Loucy (cell line): ENCODE results near the gene KRTAP13-3.

Experiments
- H2AFZ ChIP-seq: fragments of 200-600 bp; sonication (generic); 2 replicates; pipeline ENCODE4 v1.6.0; 2016; ENCODE audit warnings: antibody characterized with exemption, mild to moderate bottlenecking, low read length, moderate library complexity
- H3F3A ChIP-seq: fragments of 200-600 bp; 2 replicates; pipeline ENCODE4 v1.6.0; 2016; ENCODE audit warnings: antibody characterized with exemption, low read depth, mild to moderate bottlenecking
- H3K27me3 ChIP-seq: fragments of 200-600 bp; sonication (generic); 2 replicates; pipeline ENCODE4 v1.6.1; 2014; ENCODE audit warnings: low read length, mild to moderate bottlenecking; ENCODE audit not compliant: insufficient read depth, poor library complexity, severe bottlenecking
- H3K36me3 ChIP-seq: fragments of 200-600 bp; sonication (generic); 2 replicates; pipeline ENCODE4 v1.6.1; 2016; ENCODE audit warnings: low read length; ENCODE audit not compliant: insufficient read depth
- H3K4me1 ChIP-seq: fragments of 200-600 bp; sonication (generic); 2 replicates; pipeline ENCODE4 v1.5.1; 2014; ENCODE audit warnings: low read length, mild to moderate bottlenecking; ENCODE audit not compliant: insufficient read depth, poor library complexity, severe bottlenecking
- H3K4me2 ChIP-seq: fragments of 200-600 bp; sonication (generic); 2 replicates; pipeline ENCODE4 v1.6.0; 2014; ENCODE audit warnings: antibody characterized with exemption, low read length, low read depth, mild to moderate bottlenecking; ENCODE audit not compliant: poor library complexity, severe bottlenecking
- H3K4me3 ChIP-seq: fragments of 200-600 bp; sonication (generic); 2 replicates; pipeline ENCODE4 v1.5.1; 2014; ENCODE audit warnings: low read length, mild to moderate bottlenecking, mixed read lengths; ENCODE audit not compliant: poor library complexity, severe bottlenecking
- H3K79me2 ChIP-seq: fragments of 200-600 bp; sonication (generic); 2 replicates; pipeline ENCODE4 v1.6.1; 2014; ENCODE audit warnings: low read length; ENCODE audit not compliant: insufficient read depth
- H3K9ac ChIP-seq: fragments of 200-600 bp; sonication (generic); 2 replicates; pipeline ENCODE4 v1.6.0; 2014; ENCODE audit warnings: mild to moderate bottlenecking, low read depth, low read length, moderate library complexity; ENCODE audit not compliant: poor library complexity, severe bottlenecking
- H3K9me2 ChIP-seq: fragments of 200-600 bp; sonication (generic); replicated peaks from 2 replicates; pipeline ENCODE4 v1.6.1; 2016; ENCODE audit warnings: low read depth, low read length, mixed read lengths
- H3K9me3 ChIP-seq: fragments of 200-600 bp; sonication (generic); 2 replicates; pipeline ENCODE4 v1.6.1; 2014; ENCODE audit warnings: mild to moderate bottlenecking, antibody characterized with exemption, low read length, low read depth; ENCODE audit not compliant: insufficient read depth
- H4K20me1 ChIP-seq: fragments of 200-600 bp; sonication (generic); 2 replicates; pipeline ENCODE4 v1.6.0; 2014; ENCODE audit warnings: antibody characterized with exemption, low read length, mild to moderate bottlenecking; ENCODE audit not compliant: insufficient read depth, poor library complexity, severe bottlenecking
- EZH2phosphoT487 ChIP-seq: fragments of 200-600 bp; IDR thresholded peaks from 2 replicates; pipeline ENCODE4 v1.6.1; 2018; ENCODE audit warnings: antibody characterized with exemption, mild to moderate bottlenecking, moderate library complexity, borderline replicate concordance
- TF ChIP-seq, protein P1 (sequence below): fragments of 200-600 bp; sonication (generic); conservative IDR thresholded peaks from 2 replicates; pipeline ENCODE4 v1.5.1; 2014; ENCODE audit warnings: mild to moderate bottlenecking, antibody characterized with exemption, low read length

Gene KRTAP13-3

DNA sequence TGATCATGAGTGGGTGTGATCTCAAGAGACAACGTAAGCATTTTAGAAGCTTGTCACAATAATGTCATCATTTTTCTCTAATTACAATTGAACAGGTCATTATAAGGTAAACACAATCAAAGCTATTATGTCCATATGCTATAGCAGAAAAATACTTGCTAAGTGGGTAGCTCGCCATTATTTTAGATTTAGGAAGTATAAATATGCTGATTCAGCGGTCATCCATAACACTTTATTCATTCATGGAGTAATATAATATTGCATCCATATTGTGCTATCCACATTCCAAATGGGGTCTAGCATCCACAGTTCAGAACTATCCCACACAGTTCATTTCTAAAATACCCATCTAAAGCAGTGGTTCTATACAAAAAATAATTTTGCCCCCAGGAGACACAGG, 22.8 kb upstream of the KRTAP13-3 start:
- H3K36me3 ChIP-seq = no peaks in the 10 kb centered on the region
- H2AFZ ChIP-seq = no peak overlapping the region
- no peaks in the 10 kb centered on the region for H3K9me2 ChIP-seq
- no peaks in the 10 kb centered on the region for H3K79me2 ChIP-seq
- H4K20me1 ChIP-seq = no peaks in the 10 kb centered on the region
- no peaks in the 10 kb centered on the region for H3K4me1 ChIP-seq
- TF ChIP-seq EZH2phosphoT487 = no peak
- TF ChIP-seq, protein P1, sequence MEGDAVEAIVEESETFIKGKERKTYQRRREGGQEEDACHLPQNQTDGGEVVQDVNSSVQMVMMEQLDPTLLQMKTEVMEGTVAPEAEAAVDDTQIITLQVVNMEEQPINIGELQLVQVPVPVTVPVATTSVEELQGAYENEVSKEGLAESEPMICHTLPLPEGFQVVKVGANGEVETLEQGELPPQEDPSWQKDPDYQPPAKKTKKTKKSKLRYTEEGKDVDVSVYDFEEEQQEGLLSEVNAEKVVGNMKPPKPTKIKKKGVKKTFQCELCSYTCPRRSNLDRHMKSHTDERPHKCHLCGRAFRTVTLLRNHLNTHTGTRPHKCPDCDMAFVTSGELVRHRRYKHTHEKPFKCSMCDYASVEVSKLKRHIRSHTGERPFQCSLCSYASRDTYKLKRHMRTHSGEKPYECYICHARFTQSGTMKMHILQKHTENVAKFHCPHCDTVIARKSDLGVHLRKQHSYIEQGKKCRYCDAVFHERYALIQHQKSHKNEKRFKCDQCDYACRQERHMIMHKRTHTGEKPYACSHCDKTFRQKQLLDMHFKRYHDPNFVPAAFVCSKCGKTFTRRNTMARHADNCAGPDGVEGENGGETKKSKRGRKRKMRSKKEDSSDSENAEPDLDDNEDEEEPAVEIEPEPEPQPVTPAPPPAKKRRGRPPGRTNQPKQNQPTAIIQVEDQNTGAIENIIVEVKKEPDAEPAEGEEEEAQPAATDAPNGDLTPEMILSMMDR = no peak
- no peak overlapping the region for H3K4me3 ChIP-seq
- no peaks in the 10 kb centered on the region for H3F3A ChIP-seq
- no peak overlapping the region for H3K4me2 ChIP-seq
- no peaks in the 10 kb centered on the region for H3K9me3 ChIP-seq
- H3K9ac ChIP-seq = no peak overlapping the region
- no peaks in the 10 kb centered on the region for H3K27me3 ChIP-seq

DNA sequence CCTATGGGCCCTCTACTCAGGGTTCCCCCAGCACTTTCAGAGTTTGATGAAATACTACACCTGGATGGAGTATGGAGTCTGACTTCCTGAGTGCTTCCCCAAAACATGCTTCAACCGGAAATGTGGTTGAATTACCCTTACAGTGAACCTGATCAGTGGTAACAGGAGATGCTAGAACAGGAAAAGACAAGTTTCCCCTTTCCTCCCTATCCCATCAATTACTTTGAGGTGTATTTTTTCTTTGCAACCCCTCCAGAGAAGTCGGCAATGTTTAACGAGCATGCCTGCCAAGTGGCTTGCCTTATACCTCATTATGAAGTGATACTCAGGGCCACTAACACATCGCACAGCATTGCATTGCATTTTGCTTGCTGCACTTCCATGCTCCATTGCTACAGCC, 21.3 kb upstream of the KRTAP13-3 start:
- H3K36me3 ChIP-seq = no peaks in the 10 kb centered on the region
- TF ChIP-seq, protein P1 = no peak
- no peak overlapping the region for H3K9ac ChIP-seq
- no peak overlapping the region for H3K4me2 ChIP-seq
- no peak overlapping the region for H3K4me3 ChIP-seq
- no peaks in the 10 kb centered on the region for H3K9me2 ChIP-seq
- H3K79me2 ChIP-seq = no peaks in the 10 kb centered on the region
- no peaks in the 10 kb centered on the region for H3F3A ChIP-seq
- H3K9me3 ChIP-seq = no peaks in the 10 kb centered on the region
- H3K4me1 ChIP-seq = no peaks in the 10 kb centered on the region
- no peaks in the 10 kb centered on the region for H4K20me1 ChIP-seq
- no peak overlapping the region for H2AFZ ChIP-seq
- no peaks in the 10 kb centered on the region for H3K27me3 ChIP-seq

DNA sequence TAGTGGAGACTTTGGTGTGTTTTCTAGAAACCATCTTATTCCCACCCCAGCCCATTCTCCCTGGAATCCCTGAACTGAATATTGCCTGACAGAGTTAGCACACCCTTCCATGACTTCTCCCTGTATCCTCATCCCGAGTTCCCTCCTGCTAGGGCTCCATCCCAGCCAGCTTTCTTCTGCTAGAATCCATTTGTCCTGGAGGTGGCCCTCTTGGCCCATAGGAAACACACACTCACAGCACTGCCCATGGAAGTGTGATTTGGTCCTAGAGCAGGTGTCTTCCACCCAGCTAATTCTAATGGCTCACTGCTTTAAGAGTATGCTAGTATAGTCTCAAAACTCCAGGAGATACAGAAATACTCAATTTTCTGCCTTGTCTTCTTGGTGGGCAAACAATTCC, 18.5 kb upstream of the KRTAP13-3 start:
- no peaks in the 10 kb centered on the region for H3K36me3 ChIP-seq

More for the DNA sequence above, 18.5 kb upstream of the KRTAP13-3 start:
- Histone ChIP-seq H3K9me2 (no peaks in the 10 kb centered on the region), H4K20me1 (no peaks in the 10 kb centered on the region), H3K9me3 (no peaks in the 10 kb centered on the region), H2AFZ (no peak overlapping the region), H3F3A (no peaks in the 10 kb centered on the region), H3K27me3 (no peaks in the 10 kb centered on the region), H3K4me1 (no peaks in the 10 kb centered on the region), H3K9ac (no peak overlapping the region), H3K4me3 (no peak overlapping the region), H3K79me2 (no peaks in the 10 kb centered on the region), H3K4me2 (no peak overlapping the region)
- no peak for TF ChIP-seq EZH2phosphoT487
- TF ChIP-seq, protein P1 = no peak
